ENCODE measurements around the gene ROM1. TPM values are rescaled to one million over a fixed set of nuclear protein-coding genes. Genes with fewer than 3 reads are reported as not detected.

The ROM1 gene
- total RNA-seq, 4 donors from 2014 or later, result 0.80 to 4.9 (median 2.3) TPM

- TF ChIP-seq EP300 (IDR thresholded peaks at IDR 0.05), result no peak
- no peak for TF ChIP-seq CTCF (IDR thresholded peaks at IDR 0.05)
- TF ChIP-seq POLR2AphosphoS5 (IDR thresholded peaks at IDR 0.05), result no peak
- no peak for TF ChIP-seq POLR2A (IDR thresholded peaks at IDR 0.05)
- no peak for DNase-seq (ENCODE audit: low spot score in 2 of 2)
- Histone ChIP-seq H3K9me3 (no peaks in the 10 kb centered on the region), H3K4me1 (peaks cover 26% of the 10 kb centered on the region), H3K27ac (no peak overlapping the region), H3K36me3 (peaks cover 34% of the 10 kb centered on the region), H3K4me3 (no peak overlapping the region), H3K27me3 (no peaks in the 10 kb centered on the region)
- 85% methylated on average over 8 of the region's 8 CpGs for WGBS
Observed at GRCh38 chr11:62644220-62644619, 31.2 kb downstream of the ROM1 start.

- peaks cover 38% of the 10 kb centered on the region for H3K36me3 ChIP-seq
- WGBS, result 14% methylated on average over 11 of the region's 11 CpGs
Observed at GRCh38 chr11:62645671-62645945, 32.6 kb downstream of the ROM1 start.

GRCh38 chr11:62645946-62646824, 33.1 kb downstream of the ROM1 start, which contains the start of gene GANAB:
Gene GANAB, minus strand, starts transcription at chr11:62646613. Its CDS starts 14 bp downstream, at chr11:62646599.
- TF ChIP-seq POLR2A (IDR thresholded peaks at IDR 0.05), result peak; percentile 53 to 81
- TF ChIP-seq CTCF (IDR thresholded peaks at IDR 0.05), result no peak
- peak; percentile 18 to 76 (median 60) for TF ChIP-seq POLR2AphosphoS5 (IDR thresholded peaks at IDR 0.05)
- no peaks in the 10 kb centered on the region for H3K9me3 ChIP-seq
- peak within 1 kb of the TSS; percentile 99 for H3K4me3 ChIP-seq
- H3K27me3 ChIP-seq, result no peaks in the 10 kb centered on the region
- DNase-seq (ENCODE audit: low spot score in 2 of 2), result peak; percentile 100
- peaks cover 26% of the 10 kb centered on the region for H3K4me1 ChIP-seq
- peaks cover 38% of the 10 kb centered on the region for H3K36me3 ChIP-seq
- under 1% methylated on average over 49 of the region's 73 CpGs for WGBS
- peak within 1 kb of the TSS; percentile 98 for H3K27ac ChIP-seq

More at GRCh38 chr11:62645671-62645945, 32.6 kb downstream of the ROM1 start:
- DNase-seq (ENCODE audit: low spot score in 2 of 2), result no peak
- H3K4me3 ChIP-seq, result peak overlapping the region; percentile 99
- H3K9me3 ChIP-seq, result no peaks in the 10 kb centered on the region
- H3K4me1 ChIP-seq, result peaks cover 26% of the 10 kb centered on the region
- TF ChIP-seq EP300 (IDR thresholded peaks at IDR 0.05) (no peak), CTCF (IDR thresholded peaks at IDR 0.05) (no peak), POLR2AphosphoS5 (IDR thresholded peaks at IDR 0.05) (no peak), POLR2A (IDR thresholded peaks at IDR 0.05) (no peak)
- H3K27ac ChIP-seq, result peak overlapping the region; percentile 98
- H3K27me3 ChIP-seq, result no peaks in the 10 kb centered on the region

GRCh38 chr11:62646825-62647608, 34.0 kb downstream of the ROM1 start:
- H3K4me1 ChIP-seq, result peaks cover 33% of the 10 kb centered on the region
- peak overlapping the region; percentile 99 for H3K4me3 ChIP-seq
- peaks cover 38% of the 10 kb centered on the region for H3K36me3 ChIP-seq
- H3K27me3 ChIP-seq, result no peaks in the 10 kb centered on the region
- no peak for DNase-seq (ENCODE audit: low spot score in 2 of 2)
- 49% methylated on average over 21 of the region's 32 CpGs for WGBS
- TF ChIP-seq CTCF (IDR thresholded peaks at IDR 0.05) (no peak), POLR2A (IDR thresholded peaks at IDR 0.05) (no peak), POLR2AphosphoS5 (IDR thresholded peaks at IDR 0.05) (no peak), EP300 (IDR thresholded peaks at IDR 0.05) (no peak)
- H3K9me3 ChIP-seq, result no peaks in the 10 kb centered on the region
- peak overlapping the region; percentile 98 for H3K27ac ChIP-seq

- no peak for DNase-seq (ENCODE audit: low spot score in 2 of 2)
- peaks cover 38% of the 10 kb centered on the region for H3K36me3 ChIP-seq
- no peak overlapping the region for H3K27ac ChIP-seq
- H3K4me1 ChIP-seq, result peaks cover 38% of the 10 kb centered on the region
- no peak for TF ChIP-seq CTCF (IDR thresholded peaks at IDR 0.05)
- no peak for TF ChIP-seq EP300 (IDR thresholded peaks at IDR 0.05)
- no peak for TF ChIP-seq POLR2AphosphoS5 (IDR thresholded peaks at IDR 0.05)
- no peak for TF ChIP-seq POLR2A (IDR thresholded peaks at IDR 0.05)
- no peaks in the 10 kb centered on the region for H3K9me3 ChIP-seq
- H3K4me3 ChIP-seq, result no peak overlapping the region
- no peaks in the 10 kb centered on the region for H3K27me3 ChIP-seq
- WGBS, result 79% methylated on average over 3 of the region's 6 CpGs
Observed at GRCh38 chr11:62647609-62648005, 34.5 kb downstream of the ROM1 start.

Data from suprapubic skin (tissue), 4 donors.